Endothelial cell of umbilical vein (primary cell): ENCODE data around the gene ATXN2. TPM values are rescaled to one million over a fixed set of nuclear protein-coding genes. Genes with fewer than 3 reads are reported as not detected.

ENCODE experiments used
- BruUV-seq: library from RNA; stranded (reverse); fragments of 400-500 nt; replicated peaks from 2 replicates; lab custom pipeline; 2021; lab: Mats Ljungman, UMichigan
- CTCF ChIA-PET: fragments of 300-600, 350-600 bp; sonication (Branson Sonifier 250); formaldehyde crosslinking; loops from one replicate; lab custom pipeline; 2021; ENCODE audit warnings: antibody characterized with exemption, inconsistent platforms; lab: Charles Lee
- POLR2A ChIA-PET: fragments of 300-600, 350-600 bp; sonication (Branson Sonifier 250); formaldehyde crosslinking; loops from one replicate; lab custom pipeline; 2021; ENCODE audit warnings: antibody characterized with exemption, inconsistent platforms; lab: Charles Lee
- DNase-seq: peaks from one replicate; pipeline ENCODE4 v3.0.0-alpha.2; 2011; ENCODE audit warnings: low read depth, low spot score
- FAIRE-seq: peaks from 2 replicates; lab custom pipeline; 2011; peaks lifted over from hg19 to GRCh38; lab: Jason Lieb, UNC
- H2AFZ ChIP-seq: 2 replicates; pipeline ENCODE4 v1.6.0; 2012; ENCODE audit warnings: low read depth, low read length, control low read depth, inconsistent platforms
- H3K27ac ChIP-seq: 2 replicates; pipeline ENCODE4 v1.5.1; 2011; ENCODE audit warnings: low read depth, mild to moderate bottlenecking, control low read depth, low read length, moderate library complexity; ENCODE audit not compliant: insufficient read depth
- H3K27me3 ChIP-seq, 2 experiments: 2 replicates each; pipeline versions ENCODE4 v1.6.0 to v1.6.1; 2011; ENCODE audit warnings: low read length in 2 of 2, mixed read lengths in 1 of 2; ENCODE audit not compliant: control insufficient read depth in 2 of 2, insufficient read depth in 2 of 2
- H3K36me3 ChIP-seq, 2 experiments: 2 replicates in 1 of 2; 3 replicates in 1 of 2; pipeline ENCODE4 v1.5.1; 2011; ENCODE audit warnings: low read length in 2 of 2, mild to moderate bottlenecking in 1 of 2, moderate library complexity in 1 of 2; ENCODE audit not compliant: control insufficient read depth in 2 of 2, insufficient read depth in 2 of 2; ENCODE audit errors: extremely low read depth in 1 of 2
- H3K4me1 ChIP-seq: 3 replicates; pipeline ENCODE4 v1.5.1; 2011; ENCODE audit warnings: mild to moderate bottlenecking, low read length; ENCODE audit not compliant: control insufficient read depth, insufficient read depth; ENCODE audit errors: extremely low read depth
- H3K4me2 ChIP-seq: 2 replicates; pipeline ENCODE4 v1.6.1; 2011; ENCODE audit warnings: low read length, control low read depth, mixed read lengths; ENCODE audit not compliant: insufficient read depth
- H3K4me3 ChIP-seq, 3 experiments: fragments of 200-600 bp in 1 of 3; sonication (generic), shearing (Covaris generic) in 1 of 3; replicated peaks in 1 of 3; 2 replicates each; pipeline ENCODE4 v1.5.1; 2011 to 2016; ENCODE audit warnings: control low read depth in 3 of 3, low read length in 3 of 3, mild to moderate bottlenecking in 2 of 3, inconsistent platforms in 1 of 3, low read depth in 1 of 3, moderate library complexity in 1 of 3; ENCODE audit not compliant: insufficient read depth in 1 of 3
- H3K79me2 ChIP-seq: 2 replicates; pipeline ENCODE4 v1.6.0; 2012; ENCODE audit warnings: low read length, inconsistent platforms; ENCODE audit not compliant: control insufficient read depth, insufficient read depth
- H3K9ac ChIP-seq: replicated peaks from 2 replicates; pipeline ENCODE3; 2011; ENCODE audit warnings: low read length, control low read depth; ENCODE audit not compliant: insufficient read depth; ENCODE audit errors: extremely low read depth
- H3K9me1 ChIP-seq: replicated peaks from 3 replicates; pipeline ENCODE4 v1.6.0; 2011; ENCODE audit warnings: mild to moderate bottlenecking, low read length; ENCODE audit not compliant: control insufficient read depth, insufficient read depth; ENCODE audit errors: extremely low read depth
- H3K9me3 ChIP-seq: replicated peaks from 2 replicates; pipeline ENCODE4 v1.5.1; 2012; ENCODE audit warnings: low read length, inconsistent platforms; ENCODE audit not compliant: control insufficient read depth, insufficient read depth
- H4K20me1 ChIP-seq: replicated peaks from 2 replicates; pipeline ENCODE3; 2011; ENCODE audit warnings: mild to moderate bottlenecking, low read length; ENCODE audit not compliant: control insufficient read depth, insufficient read depth; ENCODE audit errors: extremely low read depth
- CTCF ChIP-seq, 2 donors: IDR thresholded peaks; 1 replicate in 1 of 2; 2 replicates in 1 of 2; pipeline ENCODE4 v1.5.1; 2011; ENCODE audit warnings: low read length in 2 of 2, mild to moderate bottlenecking in 2 of 2, moderate library complexity in 2 of 2, control low read depth in 1 of 2, inconsistent platforms in 1 of 2, low read depth in 1 of 2; ENCODE audit not compliant: insufficient read depth in 1 of 2; ENCODE audit errors: extremely low read depth in 1 of 2
- EZH2 ChIP-seq: IDR thresholded peaks from 2 replicates; pipeline ENCODE4 v1.6.1; 2012; ENCODE audit warnings: borderline replicate concordance, low read depth, mild to moderate bottlenecking, moderate library complexity, low read length, inconsistent platforms; ENCODE audit not compliant: severe bottlenecking
- FOS ChIP-seq: IDR thresholded peaks from 2 replicates; pipeline ENCODE4 v1.6.1; 2011; ENCODE audit warnings: mild to moderate bottlenecking, low read length, moderate library complexity, borderline replicate concordance; ENCODE audit not compliant: insufficient read depth
- GATA2 ChIP-seq: IDR thresholded peaks from 2 replicates; pipeline ENCODE4 v1.7.0; 2011; ENCODE audit warnings: low read depth, mild to moderate bottlenecking, moderate library complexity, mixed read lengths, low read length; ENCODE audit not compliant: insufficient read length, insufficient read depth
- JUN ChIP-seq: IDR thresholded peaks from 2 replicates; pipeline ENCODE4 v1.6.1; 2011; ENCODE audit warnings: borderline replicate concordance, low read depth; ENCODE audit not compliant: insufficient read length, insufficient read depth
- MAX ChIP-seq: IDR thresholded peaks from 2 replicates; pipeline ENCODE4 v1.6.1; 2011; ENCODE audit not compliant: insufficient read depth, insufficient read length
- MYC ChIP-seq: IDR thresholded peaks from one replicate; pipeline ENCODE4 v1.6.1; 2011; ENCODE audit warnings: mild to moderate bottlenecking, low read depth, low read length
- POLR2A ChIP-seq: IDR thresholded peaks from 2 replicates; pipeline ENCODE4 v1.6.1; 2012; ENCODE audit warnings: low read depth, mild to moderate bottlenecking, control low read depth, low read length
- POLR2AphosphoS5 ChIP-seq: IDR thresholded peaks from 2 replicates; pipeline ENCODE4 v1.6.1; 2012; ENCODE audit warnings: low read depth, mild to moderate bottlenecking, control low read depth, low read length, moderate library complexity; ENCODE audit not compliant: insufficient read depth
- dilution Hi-C: fragments of 300-500 bp; cut with MboI; formaldehyde crosslinking; loops from one replicate; pipeline ENCODE4 v1.15.0; 2019; ENCODE audit warnings: low sequenced_read_pairs; ENCODE audit not compliant: extremely low pct_ligation_motif_present
- intact Hi-C: fragments of 100-400 bp; cut with micrococcal nuclease; formaldehyde crosslinking; loops from one replicate; pipeline ENCODE4 v1.10.0; 2022
- polyA plus RNA-seq, 4 experiments: library from polyadenylated mRNA; depleted of rRNA in 3 of 4; stranded (reverse) in 3 of 4; unstranded in 1 of 4; fragments of >200 nt; gene quantifications; 2 replicates each; pipeline versions ENCODE4 v1.2.1 to v1.2.3, GENCODE V29; 2011 to 2012; ENCODE audit warnings: missing spikeins in 1 of 4
- total RNA-seq: library from RNA; stranded (reverse); gene quantifications from 2 replicates; pipeline ENCODE4 v1.2.3, GENCODE V29; 2021

The ATXN2 gene
- total and polyA plus RNA-seq, 2 donors (not counting 3 experiments of a cell fraction or from before 2014, with no cell fraction given), result 58.9 to 86.7 TPM

DNA sequence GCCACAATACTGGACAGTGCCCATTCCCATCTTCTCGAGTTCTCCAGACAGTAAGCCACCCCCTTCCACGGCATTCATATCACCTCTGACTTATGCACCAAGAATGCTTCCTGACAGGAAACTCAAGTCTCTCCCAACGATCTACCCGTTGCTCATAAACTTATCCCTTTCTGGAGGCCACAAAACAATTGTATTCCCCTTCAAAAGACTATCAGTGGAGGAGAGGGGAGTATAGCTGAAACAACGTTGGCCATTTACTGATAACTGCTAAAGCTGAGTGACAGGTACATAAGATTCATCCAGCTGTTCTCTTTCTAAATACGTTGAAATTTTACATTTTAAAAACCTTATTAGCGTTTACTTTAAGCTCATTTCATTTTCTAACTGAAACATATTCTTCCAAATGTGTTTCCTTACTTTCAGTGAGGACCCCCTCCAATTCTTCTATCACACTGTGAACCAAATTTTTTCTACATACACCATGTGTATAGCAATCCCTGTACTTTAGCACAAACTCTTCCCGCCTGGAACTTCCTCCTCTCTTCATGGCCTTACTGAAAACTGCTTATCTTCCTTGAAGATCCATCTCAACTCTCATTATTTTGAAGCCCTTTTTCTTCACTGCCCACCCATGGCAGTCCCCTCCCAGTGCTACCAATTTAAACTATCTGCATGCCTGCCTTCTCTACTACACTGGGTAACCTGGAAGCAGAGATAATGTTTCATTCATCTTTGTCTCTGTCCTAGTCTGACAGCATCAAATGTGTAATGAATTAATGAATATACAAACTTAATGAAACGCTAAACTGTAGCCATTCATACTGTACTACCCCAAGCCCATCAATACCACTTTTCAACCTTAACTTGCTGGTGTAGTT, 28.8 kb downstream of the ATXN2 start:
- Histone ChIP-seq H3K9me3 (no peaks in the 10 kb centered on the region), H3K9ac (no peak overlapping the region), H3K36me3 (no peaks in the 10 kb centered on the region), H3K27me3 (no peaks in the 10 kb centered on the region), H3K9me1 (no peaks in the 10 kb centered on the region), H3K4me1 (peaks cover 32% of the 10 kb centered on the region), H2AFZ (no peak overlapping the region), H3K79me2 (peaks cover 93% of the 10 kb centered on the region), H4K20me1 (peaks cover 15% of the 10 kb centered on the region), H3K27ac (peak overlapping the region; percentile 30), H3K4me3 (no peak overlapping the region), H3K4me2 (peak overlapping the region; percentile 59)
- ChIA-PET POLR2A (interaction anchor here (0.6 to 0.9 kb wide), 3 partner anchors 21 to 23 kb away, joined by 3 to 4 read pairs (median 3); no protein-coding TSS in a partner anchor), CTCF (interaction anchor here (1.1 to 1.9 kb wide), 6 partner anchors 9 to 173 kb away, joined by 4 to 6 read pairs (median 4); no protein-coding TSS in a partner anchor)
- BruUV-seq, result no TSS peak
- intact Hi-C loops, result loop anchor here (1.0 to 2.0 kb wide), 2 partner anchors 8 to 26 kb away; no protein-coding TSS in a partner anchor
- dilution Hi-C loops, result no loop called here
- FAIRE-seq (peak; percentile 91), DNase-seq (peak; percentile 69)
- no peak for TF ChIP-seq POLR2A
- no peak for TF ChIP-seq EZH2
- no peak for TF ChIP-seq MYC
- peak; percentile 50 for TF ChIP-seq JUN
- peak; percentile 26 for TF ChIP-seq GATA2
- TF ChIP-seq CTCF (IDR thresholded peaks at IDR 0.05; ENCODE audit: extremely low read depth in 1 of 2, insufficient read depth in 1 of 2, low read depth in 1 of 2, low read length in 2 of 2), result no peak
- TF ChIP-seq POLR2AphosphoS5, result peak; percentile 56
- TF ChIP-seq MAX, result no peak
- peak; percentile 67 for TF ChIP-seq FOS
